GM21717 (cell line): ENCODE results near the gene CBARP.

Experiments
- ATAC-seq: cut with Tn5 transposase; IDR thresholded peaks from one replicate; pipeline ENCODE4 v1.9.1; 2021; ENCODE audit warnings: mild to moderate bottlenecking, moderate library complexity; ENCODE audit not compliant: unreplicated experiment

CBARP gene

DNA sequence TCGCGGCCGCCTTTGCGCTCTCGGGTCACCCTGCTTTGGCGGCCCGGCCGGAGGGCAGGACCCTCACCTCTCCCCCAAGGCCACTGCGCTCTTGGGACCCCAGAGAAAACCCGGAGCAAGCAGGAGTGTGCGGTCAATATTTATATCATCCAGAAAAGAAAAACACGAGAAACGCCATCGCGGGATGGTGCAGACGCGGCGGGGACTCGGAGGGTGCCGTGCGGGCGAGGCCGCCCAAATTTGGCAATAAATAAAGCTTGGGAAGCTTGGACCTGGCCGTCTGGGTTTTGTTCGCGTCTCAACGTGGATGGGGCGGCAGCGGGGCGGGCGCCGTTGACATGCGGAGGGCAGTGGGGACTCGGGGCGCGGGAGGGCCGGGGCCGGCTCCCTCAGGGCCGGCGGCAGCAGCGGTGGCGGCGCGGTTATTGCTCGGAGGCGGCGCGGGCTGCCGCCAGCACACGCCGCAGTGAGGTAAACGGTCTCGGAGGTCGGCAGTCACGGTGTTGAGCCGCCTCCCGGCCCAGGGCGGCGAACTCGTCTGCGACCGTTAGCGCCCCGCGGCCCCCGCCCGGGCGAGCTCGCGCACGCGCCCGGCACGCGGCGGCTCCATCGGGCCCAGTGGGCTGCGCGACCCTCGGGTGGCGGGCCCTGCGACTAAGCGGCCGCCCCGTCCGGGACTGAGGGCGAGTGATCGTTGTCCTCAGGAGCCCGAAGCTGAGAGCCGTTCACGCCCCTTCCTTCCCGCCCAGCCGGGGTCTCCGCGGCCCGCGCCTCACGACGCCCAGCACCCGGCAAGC lies 9.4 kb downstream of the CBARP start:
- no peak for ATAC-seq

DNA sequence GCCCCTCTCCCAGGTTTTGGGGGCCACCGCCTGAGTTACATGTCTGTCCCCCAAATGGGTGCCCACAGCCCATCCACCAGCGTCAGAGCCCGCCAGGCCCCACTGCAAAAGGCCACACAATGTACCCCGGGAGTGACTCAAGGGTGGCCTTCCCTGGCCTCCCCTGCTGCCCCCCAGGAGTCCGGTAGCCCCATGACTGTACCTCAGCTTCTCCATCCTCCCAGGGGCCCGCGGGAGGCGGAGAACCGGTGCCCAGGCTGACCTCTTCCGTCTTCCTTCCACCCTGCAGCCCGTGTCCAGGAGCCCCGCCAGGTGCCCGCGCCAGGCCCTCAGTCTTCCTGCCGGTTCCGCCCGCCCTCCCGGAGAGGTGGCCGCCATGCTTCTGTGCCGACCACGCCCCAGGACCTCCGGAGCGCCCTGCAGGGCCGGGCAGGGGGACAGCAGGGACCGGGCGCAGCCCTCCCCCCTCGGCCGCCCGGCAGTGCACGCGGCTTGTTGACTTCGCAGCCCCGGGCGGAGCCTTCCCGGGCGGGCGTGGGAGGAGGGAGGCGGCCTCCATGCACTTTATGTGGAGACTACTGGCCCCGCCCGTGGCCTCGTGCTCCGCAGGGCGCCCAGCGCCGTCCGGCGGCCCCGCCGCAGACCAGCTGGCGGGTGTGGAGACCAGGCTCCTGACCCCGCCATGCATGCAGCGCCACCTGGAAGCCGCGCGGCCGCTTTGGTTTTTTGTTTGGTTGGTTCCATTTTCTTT lies 10.3 kb downstream of the CBARP start:
- ATAC-seq, result no peak

DNA sequence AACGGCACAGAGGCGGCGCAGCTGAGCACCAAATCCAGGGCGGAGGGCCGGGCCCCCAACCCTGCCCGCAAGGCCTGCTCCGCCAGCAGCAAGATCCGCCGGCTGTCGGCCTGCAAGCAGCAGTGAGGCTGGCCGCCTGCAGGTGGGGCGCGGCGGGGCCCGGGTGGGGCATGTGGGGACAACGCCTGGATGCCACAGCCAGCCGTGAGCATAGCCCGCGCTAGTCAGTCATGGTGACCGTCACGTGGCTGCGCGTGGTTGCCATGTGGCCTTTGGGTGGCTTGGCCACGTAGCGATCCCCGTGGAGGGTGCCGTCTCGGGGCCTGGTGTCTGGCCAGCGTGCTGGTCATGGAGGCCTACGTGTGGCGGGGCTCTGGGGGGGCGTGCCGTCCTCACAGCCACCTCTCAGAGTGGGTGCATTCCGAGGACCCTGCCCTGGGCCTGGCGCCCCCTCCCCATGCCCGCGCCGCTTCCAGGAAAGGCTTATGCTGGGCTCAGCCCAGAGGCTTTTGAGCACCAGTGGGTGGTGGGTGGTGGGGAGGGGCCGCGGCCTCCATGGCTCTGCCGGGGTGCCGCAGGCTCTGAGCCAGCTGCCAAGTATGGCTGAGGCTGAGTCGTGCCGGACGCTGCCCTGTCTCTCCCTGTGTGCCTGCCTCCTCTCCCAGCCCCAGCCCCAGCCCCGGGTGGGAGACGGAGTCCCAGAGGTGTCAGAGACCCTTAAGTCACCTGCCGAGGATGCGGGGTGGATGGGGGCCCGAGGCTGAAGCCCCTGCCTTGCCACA lies 11.1 kb downstream of the CBARP start:
- ATAC-seq, result no peak

DNA sequence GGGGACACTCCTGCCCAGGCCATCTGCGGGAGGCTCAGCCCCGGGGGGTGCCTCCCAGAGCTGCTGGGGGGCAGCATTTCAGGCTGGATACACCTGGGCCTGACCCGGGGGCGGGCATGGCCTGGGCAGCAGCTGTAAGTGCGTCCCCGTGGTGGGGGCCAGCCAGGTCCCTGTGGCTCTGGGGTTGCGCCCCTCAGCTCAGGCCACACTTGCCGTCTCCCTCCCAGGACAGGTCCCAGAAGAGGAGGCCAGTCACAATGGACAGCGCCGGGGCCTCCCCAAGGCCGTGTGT lies 11.6 kb downstream of the CBARP start:
- ATAC-seq, result no peak

DNA sequence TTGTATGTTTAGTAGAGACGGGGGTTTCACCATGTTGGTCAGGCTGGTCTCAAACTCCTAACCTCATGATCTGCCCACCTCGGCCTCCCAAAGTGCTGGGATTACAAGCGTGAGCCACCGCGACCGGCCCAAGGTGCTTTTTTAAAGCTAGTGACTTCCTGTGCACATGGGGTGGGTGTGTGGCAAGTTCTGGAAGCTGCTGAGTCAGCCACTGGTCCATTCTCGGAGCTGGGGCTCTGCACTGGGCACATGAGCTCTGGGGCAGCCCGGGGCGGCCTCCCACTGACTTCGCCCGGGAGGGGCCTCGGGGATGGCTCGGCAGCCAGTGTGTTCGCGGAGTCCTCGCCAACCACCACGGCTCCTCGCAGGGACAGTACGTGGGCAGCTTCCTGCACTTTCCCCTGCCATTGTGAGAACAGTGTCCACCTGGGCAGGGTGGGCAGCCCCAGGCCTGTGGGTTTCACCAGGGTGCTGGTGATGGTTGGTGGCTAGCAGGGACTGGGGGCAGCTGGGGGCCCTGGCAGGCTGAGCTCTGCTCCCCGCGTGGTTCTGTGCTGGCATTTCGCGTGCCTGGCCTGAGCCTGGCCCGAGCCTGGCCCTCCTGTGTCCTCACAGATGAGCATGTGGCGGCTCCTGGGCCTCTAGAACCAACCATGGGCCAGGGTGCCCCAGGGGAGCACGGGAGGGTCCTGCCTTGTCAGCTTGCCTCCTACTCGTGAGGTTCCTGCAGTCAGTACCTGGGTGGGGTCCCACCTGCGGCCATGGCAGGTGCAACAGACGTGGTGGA lies 12.2 kb downstream of the CBARP start:
- ATAC-seq, result no peak

DNA sequence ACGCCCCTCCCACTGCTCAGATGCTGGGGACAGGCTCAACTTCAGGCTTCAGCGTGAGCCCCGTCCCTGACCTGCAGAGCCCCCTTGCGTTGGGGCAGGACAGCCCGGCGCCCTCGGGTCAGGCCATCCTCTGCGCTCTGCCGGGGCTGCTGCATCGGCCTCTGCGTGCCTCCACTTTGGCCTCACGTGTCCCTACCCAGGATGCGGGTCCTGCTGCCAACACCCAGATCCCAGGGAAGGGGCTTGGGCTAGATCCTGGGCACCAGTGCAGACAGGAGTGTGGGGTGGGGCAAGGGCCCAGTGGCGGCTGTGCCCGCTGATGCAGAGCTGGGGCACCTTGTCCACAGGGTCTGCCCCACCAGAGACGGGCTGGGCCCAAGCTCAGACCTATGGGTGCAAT lies 13.0 kb downstream of the CBARP start:
- no peak for ATAC-seq

DNA sequence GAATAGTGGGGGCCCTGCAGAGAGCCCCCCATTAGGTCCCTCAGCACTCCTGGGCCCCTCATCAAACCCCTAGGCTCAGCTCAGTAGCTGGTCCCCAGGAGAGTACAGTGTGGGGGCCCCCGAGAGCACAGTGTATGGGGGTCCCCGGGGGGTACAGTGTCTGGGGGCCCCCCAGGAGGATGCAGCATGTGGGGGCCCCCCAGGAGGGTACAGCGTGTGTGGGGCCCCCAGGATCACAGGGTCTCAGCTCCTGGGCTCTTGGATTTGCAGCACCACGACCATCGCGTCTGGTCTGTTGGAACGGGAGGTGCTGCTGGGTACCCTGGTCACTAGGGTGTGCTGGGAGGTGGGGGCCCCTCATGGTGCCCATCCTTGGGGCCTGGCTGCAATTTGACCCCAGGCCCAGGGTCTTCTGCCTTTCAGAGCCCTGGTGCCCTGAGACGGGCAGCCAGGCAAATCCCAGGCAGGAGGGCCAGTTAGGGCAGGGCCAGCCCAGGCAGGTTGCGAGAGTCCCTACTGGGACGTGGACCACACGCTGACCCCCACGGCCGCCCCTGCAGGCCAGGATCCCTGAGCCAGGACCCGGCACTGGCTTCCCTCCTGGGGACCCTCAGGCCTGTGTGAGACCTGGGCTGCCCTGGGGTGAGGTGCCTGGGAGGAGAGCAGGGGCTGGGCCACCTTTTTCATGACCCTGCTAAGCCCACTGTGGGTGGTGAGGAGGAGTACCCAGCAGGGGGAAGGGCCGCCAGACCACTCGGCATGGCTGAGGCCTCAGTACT lies 13.6 kb downstream of the CBARP start:
- no peak for ATAC-seq

DNA sequence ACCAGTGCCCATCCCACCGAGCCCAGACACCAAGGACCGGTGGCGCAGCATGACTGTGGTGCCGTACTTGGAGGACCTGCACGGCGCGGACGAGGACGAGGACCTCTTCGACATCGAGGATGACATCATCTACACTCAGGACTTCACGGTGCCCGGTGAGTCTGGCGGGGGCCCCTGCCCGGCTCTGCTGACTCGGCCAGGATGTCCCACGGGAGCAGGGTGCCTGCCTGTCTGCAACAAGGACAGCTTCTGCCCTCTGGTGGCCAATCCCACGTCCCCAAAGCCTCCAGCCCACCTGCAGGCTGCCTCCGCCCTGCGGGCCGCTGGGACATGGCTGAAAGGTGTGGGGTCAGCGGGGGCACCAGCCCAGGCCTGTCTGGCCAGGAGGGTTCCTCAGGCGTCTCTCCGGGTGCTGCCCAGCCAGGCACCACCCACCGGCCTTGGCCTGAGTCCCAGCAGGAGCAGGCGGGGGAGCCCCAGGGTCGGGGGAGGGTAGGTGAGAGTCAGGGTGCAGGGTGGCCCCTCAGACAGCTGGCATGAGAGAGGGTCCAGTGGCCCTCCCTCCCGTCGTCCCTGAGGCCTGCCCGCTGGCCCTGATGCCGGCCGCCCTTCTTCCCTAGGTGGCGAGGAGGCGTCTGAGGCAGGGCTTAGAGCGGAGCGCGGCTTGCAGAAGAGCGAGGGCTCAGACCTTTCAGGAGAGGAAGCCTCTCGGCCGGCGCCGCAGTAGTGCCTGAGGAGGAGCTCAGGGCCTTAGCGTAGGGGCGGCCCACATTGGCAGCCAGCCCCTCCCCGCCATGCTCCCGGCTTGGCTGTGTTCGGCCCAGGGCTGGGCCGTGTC lies 14.6 kb downstream of the CBARP start:
- no peak for ATAC-seq

DNA sequence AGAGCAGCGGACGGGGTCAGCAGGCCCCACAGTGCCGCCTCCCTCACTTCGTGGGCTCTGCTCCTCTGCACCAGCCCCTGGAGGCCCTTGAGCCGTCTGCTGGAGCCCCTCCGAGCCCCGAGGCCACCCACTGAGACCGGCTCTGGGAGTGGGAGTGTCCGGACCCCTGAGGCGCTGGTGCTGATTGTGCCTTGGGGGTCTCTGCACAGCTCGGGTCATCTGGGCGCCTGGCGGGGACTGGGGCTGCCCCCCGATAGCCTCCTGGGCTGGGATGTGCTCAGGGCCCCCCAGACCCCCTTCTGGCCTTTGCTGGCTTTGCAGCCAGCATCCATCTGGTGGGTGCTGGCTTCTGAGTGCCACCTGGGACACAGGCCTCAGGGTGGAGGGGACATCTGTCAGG lies 15.4 kb downstream of the CBARP start:
- ATAC-seq, result no peak

DNA sequence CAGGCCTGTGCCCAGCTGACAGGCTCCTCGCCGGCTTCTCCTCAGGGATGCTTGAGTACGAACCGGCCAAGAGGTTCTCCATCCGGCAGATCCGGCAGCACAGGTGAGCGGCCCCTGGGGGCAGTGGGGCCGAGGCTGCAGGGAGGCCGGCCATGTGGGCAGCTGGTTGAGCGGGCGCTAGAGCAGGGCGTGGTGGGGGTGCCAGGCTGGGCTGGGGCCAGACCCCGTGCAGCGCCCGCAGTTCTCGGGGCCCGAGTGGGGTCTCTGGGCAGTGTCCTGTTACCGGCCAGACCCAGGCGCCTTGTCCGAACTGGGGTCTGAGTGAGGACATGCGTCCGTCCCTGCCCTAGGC lies 15.9 kb downstream of the CBARP start:
- ATAC-seq, result no peak

DNA sequence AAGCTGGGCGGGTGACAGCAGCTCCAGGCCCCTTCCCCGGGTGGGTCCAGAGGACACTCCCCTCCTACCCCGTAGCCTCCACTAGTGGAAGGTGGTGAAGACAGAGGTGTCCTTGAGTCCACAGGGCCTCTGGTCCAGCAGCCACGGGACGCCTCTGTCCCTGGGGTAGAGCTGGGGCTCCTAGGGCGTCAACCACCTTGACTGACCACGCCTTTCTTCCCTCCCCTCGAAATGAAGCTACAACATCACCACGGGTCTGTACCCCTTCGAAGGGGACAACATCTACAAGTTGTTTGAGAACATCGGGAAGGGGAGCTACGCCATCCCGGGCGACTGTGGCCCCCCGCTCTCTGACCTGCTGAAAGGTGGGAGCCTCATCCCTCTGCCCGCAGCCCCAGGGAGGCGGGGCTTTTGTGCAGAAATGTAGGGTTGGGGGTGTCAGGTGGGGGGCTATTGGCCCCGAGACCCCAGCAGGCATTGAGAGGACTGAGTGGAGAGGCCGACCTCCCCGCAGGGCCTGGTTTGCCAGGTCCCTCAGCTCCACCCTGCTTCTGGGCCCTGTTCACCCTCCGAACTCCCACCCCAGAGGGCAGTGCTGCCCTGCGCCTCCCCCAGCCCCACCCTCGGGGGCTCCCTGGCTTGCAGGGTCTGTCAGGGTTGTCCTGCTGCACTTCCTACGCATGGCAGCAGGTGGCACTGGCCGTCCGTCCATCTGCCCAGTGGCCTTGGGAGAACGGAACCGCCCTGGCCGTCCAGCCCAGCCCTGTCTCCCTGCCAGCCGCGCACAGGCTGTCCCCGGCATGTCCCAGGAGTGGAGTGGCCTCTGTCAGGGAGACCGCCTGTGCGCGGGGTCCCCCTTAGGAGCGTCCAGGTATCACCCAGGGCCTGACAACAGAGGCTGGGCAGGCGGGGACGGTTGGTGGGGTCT lies 16.6 kb downstream of the CBARP start:
- ATAC-seq, result no peak

DNA sequence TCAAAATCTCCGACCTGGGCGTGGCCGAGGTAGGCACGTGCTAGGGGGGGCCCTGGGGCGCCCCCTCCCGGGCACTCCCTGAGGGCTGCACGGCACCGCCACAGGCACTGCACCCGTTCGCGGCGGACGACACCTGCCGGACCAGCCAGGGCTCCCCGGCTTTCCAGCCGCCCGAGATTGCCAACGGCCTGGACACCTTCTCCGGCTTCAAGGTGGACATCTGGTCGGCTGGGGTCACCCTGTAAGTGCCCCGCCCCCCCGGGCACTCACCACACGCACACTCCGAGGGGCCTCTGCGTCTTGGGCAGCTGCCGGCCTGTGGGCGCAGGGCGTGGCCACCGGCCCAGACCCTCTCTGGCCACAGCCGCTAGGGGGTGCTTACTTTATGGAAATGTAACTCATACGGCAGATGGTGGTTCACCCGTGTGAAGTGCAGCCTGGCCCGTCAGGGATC lies 17.3 kb downstream of the CBARP start:
- ATAC-seq, result no peak

DNA sequence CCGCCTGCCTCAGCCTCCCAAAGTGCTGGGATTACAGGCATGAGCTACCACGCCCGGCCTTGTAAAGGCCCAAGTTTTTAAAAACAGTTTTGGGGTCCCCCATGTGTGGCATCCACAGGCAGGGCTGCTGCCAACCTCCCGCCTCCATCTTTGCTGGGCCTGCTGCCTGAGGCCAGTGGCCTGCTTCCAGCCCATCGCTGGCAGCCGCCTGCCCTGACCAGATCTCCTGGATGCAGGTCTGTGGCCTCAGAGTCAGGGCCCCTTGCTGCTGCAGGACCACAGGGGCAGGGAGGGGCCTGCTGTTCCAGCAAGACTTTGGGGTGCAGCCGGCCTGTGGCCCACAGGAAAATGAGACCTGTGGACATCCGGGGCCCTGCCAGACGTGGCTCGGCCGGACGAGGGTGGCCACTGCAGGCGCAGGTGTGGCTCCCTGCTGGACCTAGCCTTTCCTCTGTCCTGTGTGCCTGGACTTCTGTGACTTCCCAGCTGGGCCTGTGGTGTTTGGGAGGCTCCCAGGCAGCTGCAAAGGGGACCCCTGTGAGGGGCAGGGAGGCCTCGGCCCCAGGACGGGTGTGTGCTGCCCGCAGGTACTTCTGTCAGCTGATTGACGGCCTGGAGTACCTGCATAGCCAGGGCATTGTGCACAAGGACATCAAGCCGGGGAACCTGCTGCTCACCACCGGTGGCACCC lies 17.9 kb downstream of the CBARP start:
- no peak for ATAC-seq

DNA sequence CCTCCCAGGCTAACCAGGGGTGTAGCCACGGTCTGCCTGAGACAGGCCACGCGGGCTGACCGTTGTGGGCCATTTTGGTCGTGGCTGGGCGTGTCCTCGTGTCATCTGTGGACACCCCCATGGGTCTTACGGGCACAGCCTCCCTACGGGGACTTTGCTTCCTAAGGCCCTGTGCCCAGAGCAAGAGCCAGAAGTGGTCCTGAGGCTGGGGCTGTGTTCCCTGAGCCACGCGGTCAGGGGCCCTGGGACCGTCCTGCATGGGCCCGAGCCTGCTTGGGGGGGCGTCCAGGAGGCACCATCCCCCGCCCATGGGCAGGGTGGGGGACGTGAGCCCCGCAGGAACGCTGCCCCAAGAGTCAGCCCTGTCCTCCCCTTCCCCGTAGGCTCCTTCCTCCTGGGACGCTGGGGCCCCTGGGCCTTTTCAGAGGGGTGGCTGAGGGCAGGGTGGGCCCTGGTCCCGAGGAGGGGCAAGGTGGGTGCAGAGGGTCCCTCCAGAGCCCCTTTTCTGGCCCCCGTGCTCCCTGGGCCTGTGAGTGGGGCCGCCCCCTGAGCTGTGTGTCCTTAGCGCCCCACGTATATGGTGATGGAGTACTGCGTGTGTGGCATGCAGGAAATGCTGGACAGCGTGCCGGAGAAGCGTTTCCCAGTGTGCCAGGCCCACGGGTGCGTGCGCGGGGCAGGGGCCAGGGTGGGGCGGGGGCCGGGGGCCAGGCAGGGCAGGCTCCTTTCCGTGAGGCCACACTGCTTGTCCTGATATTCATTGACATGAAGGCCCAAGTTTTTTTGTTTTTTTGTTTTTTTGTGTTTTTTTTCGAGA lies 18.8 kb downstream of the CBARP start:
- no peak for ATAC-seq

DNA sequence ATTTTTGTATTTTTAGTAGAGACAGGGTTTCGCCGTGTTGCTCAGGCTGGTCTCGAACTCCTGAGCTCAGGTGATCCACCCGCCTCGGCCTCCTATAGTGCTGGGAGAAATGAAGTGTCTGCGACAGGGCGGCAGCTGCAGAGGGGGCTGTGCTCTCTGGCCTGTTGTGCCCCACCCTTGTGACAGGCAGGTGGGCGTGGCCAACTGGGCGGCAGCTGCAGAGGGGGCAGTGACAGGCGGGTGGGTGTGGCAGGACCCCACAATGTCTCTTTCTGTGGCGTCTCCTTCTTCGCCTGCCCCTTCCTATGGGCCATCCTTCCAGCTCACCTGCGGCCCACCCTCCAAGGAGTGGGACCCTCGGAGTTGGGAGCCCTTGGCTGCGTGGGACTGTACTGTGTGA lies 20.4 kb downstream of the CBARP start:
- ATAC-seq, result no peak

DNA sequence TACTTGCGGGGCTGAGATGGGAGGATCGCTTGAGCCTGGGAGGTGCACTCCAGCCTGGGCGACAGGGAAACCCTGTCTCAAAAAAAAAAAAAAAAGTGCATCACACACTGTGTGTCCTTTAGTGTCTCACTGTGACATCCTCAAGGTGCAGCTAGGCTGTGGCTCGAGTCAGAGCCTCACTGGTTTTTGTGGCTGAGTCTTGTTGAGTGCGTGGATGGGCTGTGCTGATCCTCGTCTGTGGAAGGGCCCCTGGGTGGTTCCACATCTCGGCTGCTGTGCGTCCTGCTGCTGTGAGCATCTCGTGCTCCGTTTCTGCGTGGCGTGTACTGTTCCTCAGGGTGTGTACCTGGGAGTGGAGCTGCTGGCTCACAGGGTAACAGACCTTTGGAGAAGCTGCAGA lies 21.0 kb downstream of the CBARP start:
- ATAC-seq, result no peak
